GM12892 (cell line): ENCODE data around the gene NIP7.
A peak's percentile ranks its signal among the peaks of the same experiment; 100 is the strongest.

ENCODE experiments used
- DNase-seq: peaks from one replicate; pipeline ENCODE4 v3.0.0; 2011; ENCODE audit not compliant: insufficient read length
- FAIRE-seq: peaks from 2 replicates; lab custom pipeline; 2011; peaks lifted over from hg19 to GRCh38; lab: Jason Lieb, UNC
- POLR2A ChIP-seq: IDR thresholded peaks from 2 replicates; pipeline ENCODE4 v1.6.1; 2011; ENCODE audit warnings: low read depth, low read length, control low read depth
- POLR2AphosphoS5 ChIP-seq: IDR thresholded peaks from 2 replicates; pipeline ENCODE4 v1.6.1; 2011; ENCODE audit warnings: low read depth, low read length, control low read depth
- TAF1 ChIP-seq: IDR thresholded peaks from 2 replicates; pipeline ENCODE4 v1.6.1; 2011; ENCODE audit warnings: low read depth, mild to moderate bottlenecking, control low read depth, low read length, borderline replicate concordance

Gene NIP7

DNA sequence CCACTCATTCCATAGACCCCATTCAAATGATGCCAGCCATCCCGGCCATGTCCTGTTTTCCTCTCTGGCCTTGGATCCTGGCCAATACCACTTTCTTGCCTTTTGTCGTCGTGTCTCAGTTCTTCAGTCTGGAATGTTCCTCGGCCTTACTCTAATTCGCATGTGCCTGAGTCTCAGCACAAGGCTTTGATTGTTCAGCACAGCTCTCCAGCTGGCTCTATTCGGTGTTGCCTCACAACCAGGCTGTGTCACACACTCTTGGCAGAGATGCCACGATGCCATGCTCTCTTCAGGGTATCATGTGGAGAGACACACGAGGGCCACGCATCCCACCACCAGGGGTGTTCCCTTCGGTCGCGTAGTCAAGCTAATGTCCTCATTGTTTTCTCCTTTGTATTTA lies 30.3 kb upstream of the NIP7 start:
- no peak for TF ChIP-seq POLR2AphosphoS5
- no peak for TF ChIP-seq POLR2A
- no peak for TF ChIP-seq TAF1
- DNase-seq (no peak), FAIRE-seq (no peak)

DNA sequence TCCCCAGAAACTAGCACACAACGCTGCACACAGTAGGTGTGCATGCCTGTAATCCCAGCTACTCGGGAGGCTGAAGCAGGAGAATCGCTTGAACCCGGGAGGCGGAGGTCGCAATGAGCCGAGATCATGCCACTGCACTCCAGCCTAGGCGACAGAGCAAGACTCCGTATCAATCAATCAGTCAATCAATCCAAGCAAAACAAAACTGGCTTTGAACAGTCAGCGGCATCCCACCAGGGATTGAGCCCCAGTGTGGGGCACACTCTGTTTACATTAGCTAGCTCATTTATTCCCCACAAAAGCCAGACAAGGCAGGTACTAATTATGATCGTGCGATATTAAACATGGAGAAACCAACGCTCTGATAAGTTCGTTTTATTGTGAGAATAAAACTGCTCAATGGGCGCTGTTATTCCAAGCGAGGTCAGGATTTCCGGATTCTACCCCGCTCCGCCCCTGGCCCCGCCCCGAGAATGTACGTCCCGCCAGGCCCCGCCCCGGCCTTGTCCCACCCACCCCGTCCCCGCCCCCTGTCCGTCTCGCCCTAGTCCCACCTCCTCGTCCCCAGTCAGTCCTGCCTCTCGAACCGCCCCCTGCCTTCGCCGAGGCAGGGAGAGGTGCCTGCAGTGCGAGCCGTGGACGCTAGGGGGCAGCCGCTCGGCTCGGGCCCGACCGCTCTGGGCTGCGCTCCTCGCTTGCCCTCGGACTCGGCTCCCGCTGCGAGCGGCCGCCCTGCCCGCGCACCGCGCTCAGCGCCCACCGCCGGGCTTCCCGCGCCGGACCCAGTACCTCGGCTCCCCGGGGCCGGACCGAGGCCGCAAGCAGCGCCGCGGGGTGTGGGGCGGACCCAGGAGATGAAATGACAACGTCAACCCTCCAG lies 28.7 kb upstream of the NIP7 start, which contains the start of gene VPS4A:
Gene VPS4A (plus strand): TSS at position 698 of the 880 bp plus-strand sequence. CDS start 162 bp downstream, at position 860.
- TF ChIP-seq POLR2A (peak; percentile 76), POLR2AphosphoS5 (no peak; the same call in 1 of the 2 replicates), TAF1 (peak; percentile 66; the same call in 1 of the 2 replicates)
- peak; percentile 93 for DNase-seq
- FAIRE-seq = peak; percentile 99

DNA sequence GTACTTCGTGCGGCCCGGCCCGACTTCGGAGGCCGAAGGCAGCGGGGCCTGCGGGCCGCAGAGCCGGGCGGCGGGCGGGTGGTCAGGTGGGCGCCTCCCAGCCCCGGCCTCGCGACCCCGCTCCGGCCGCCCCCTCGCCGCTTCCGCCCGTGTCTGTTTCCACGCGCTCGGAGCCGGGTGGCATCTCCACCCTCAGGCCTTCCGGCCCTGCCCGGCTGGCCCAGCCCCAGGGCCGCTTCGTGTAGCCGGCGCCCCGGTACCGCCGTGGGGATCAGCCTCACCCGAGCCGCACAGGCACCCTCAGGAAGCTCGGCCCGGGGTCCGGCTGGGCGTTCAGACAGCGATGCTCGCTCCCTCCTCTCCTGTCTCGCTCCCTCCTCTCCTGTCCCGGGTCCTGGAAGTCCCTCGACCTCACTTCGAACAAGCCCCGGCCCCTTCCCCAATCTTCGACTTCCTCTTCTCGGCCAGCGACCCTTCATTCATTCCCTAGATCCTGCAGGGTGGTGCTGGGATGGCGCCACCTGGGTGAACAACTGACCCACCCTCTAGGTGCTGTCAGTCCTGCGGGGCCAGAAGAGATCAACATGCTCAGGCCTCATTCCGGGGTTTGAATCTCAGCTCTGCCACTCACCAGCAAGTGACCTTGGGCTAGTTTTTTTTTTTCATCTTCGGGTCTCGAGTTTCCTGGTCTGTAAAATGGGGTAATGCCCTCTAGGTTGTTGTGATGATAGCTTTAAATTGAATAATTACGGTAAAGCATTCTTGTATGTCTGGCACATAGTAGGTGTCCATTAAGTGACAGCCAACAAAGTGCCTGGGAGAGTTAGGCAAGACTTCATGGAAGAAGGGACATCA lies 27.8 kb upstream of the NIP7 start:
- peak; percentile 58 for DNase-seq
- peak; percentile 57 for FAIRE-seq

DNA sequence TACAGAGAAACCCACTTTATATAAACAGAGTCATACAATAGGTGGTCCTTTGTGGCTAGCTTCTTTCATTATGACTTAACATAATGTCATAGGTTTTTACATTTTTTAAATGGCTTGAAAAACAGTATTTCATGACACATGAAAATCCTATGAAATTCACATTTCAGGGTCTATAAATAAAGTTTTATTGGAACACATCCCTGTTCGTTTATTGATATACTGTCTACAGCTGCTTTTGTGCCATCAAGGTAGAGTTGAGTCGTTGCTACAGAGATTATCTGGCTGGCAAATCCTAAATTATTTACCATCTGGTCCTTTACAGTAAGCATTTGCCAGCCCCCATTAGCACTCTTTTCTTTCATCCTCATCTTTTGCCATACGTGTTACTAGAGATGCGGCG lies 26.1 kb upstream of the NIP7 start:
- TF ChIP-seq POLR2A (no peak), POLR2AphosphoS5 (no peak), TAF1 (no peak)
- FAIRE-seq (peak; percentile 9), DNase-seq (no peak)

More for the DNA sequence above, 27.8 kb upstream of the NIP7 start:
- TF ChIP-seq TAF1 (no peak), POLR2A (no peak), POLR2AphosphoS5 (no peak)

DNA sequence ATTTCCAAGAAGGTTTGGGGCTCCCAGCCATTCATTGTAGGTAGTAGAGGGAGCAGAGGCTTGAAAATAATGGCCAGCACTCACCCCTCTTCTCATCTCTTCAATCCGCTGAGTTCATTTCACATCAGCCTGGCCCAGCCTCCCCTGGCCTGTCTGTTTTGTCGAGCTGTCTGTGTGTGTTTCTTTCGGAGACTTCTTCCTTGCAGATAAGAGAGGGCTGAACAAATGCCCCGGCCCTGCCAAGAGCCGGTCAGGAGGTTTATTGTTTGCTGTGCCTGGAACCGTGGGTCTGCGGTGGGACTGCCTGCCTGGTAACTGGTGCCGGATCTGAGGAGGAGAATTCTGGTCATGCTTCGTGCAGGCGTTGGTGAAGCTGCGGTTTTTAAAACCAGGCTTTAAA lies 25.0 kb upstream of the NIP7 start:
- TF ChIP-seq TAF1 (no peak), POLR2A (no peak), POLR2AphosphoS5 (no peak)
- no peak for FAIRE-seq
- DNase-seq = no peak

DNA sequence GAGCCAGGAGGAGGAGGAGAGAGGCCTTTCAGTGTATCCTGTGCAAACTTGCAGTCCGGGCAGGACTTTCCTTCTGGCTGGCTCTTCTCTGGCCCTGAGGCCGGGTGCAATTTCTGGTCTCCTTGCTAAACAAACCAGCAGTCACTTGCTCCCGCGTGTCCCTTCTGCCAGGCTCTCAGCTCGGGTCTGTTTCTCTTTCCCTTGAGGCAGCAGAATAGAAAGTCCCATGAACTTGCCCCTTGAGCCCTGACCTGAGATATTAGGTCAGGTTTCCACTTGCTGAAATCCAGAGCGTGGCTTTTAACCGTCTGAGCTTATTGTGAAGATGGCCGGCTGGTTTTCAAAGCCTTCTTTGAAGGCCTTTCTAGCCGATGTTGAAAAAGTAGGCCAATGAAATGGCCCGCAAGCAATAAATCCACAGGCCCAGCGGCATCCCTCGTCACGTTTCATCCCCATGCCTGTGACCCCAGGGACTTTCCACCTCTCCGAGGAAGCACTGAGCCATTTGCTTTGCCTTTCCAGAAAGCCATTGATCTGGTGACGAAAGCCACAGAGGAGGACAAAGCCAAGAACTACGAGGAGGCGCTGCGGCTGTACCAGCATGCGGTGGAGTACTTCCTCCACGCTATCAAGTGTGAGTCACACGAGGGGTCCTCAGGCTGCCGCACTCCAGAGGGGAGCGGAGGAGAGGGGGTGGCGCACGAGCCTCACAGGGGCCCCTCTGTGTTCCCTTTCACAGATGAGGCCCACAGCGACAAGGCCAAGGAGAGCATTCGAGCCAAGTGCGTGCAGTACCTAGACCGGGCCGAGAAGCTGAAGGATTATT lies 23.9 kb upstream of the NIP7 start:
- DNase-seq (no peak), FAIRE-seq (no peak)
- TF ChIP-seq POLR2AphosphoS5 = no peak
- TF ChIP-seq TAF1 = no peak
- TF ChIP-seq POLR2A = no peak

DNA sequence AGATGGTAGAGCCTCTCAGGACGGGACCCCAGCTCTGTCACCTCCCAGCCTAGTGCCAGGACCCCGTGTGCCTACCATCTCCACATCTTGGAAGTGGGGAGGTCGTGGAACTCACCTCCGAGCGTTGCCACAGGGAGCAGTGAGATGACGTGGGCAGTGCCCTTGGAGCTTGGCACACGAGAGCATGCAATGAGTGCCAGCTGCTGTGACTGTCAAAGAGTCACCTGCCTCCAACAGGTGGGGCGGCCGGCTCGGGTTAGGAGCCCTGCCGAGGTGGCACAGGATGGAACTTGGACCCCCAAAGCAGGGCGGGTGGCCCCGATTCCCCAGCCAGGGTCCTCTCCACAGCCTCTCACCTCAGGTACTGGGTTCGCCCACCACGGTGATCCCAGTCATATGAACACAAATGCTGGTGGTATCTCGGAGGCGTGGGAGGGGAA lies 23.0 kb upstream of the NIP7 start:
- no peak for DNase-seq
- no peak for FAIRE-seq
- TF ChIP-seq POLR2A = no peak

DNA sequence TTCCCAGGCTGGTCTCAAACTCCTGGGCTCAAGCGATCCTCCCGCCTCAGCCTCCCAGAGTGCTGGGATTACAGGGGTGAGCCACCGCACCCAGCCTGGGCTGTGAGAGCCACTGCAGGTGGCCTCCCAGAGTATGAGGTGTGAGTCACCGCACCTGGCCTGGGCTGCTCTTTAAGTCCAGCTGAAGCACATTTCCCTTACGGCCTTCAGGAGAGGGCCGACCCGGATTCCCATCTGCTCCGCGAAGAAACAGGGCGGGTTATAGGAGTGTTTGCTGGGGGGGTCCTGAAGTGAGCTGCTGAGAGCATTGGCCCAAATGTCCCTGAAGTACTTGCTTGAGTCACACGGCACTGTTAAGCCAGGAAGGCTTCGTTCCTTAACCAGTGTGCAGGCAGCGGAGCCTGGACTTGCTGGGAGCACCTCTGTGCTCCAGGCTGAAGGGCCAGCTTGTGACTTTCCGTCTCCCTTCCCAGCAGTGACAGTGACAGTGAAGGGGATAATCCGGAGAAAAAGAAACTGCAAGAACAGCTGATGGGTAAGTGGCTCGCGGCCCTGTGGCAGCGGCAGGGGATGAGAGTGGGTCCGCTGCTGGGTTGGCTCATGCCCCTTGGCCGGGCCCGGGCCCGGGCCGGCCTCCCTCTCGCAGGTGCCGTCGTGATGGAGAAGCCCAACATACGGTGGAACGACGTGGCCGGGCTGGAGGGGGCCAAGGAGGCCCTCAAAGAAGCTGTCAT lies 21.2 kb upstream of the NIP7 start:
- TF ChIP-seq POLR2A (no peak), TAF1 (no peak)
- no peak for FAIRE-seq
- DNase-seq = no peak

DNA sequence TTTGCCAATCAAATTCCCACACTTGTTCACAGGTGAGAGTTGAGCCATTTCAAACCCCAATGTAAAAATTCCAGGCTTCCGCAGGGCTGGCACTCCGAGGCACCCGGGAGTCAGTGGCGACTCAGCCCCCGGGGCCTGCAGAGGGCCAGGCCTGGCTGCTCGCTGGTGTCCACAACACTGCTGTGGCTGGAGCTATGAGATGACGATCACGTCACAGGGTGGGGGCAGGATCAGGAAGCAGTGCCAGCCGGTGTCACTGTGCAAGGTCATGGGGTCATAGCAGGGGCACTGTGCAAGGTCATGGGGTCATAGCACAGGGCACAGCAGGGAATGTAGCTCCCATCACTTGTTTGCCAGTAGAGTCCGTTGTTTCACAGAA lies 20.7 kb upstream of the NIP7 start:
- DNase-seq = no peak
- FAIRE-seq = no peak
- TF ChIP-seq POLR2A = no peak
- no peak for TF ChIP-seq POLR2AphosphoS5
- no peak for TF ChIP-seq TAF1

DNA sequence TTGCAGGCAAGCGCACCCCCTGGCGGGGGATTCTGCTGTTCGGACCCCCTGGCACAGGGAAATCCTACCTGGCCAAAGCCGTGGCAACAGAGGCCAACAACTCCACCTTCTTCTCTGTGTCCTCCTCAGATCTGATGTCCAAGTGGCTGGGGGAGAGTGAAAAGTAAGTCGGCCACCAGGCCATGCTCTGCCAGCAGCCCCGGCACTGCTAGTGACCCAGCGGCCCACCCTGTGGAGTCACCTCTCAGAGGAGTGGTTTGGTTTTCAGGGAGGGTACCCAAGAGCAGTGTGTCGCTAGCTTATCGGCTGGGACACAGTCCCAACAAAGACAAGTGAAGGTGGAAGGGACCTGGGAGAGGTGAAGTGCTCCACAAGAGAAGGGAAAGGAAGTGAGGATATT lies 20.2 kb upstream of the NIP7 start:
- TF ChIP-seq POLR2AphosphoS5 = no peak
- TF ChIP-seq POLR2A = no peak
- TF ChIP-seq TAF1 = no peak
- DNase-seq = no peak
- FAIRE-seq = no peak
